Thyroid gland (tissue), 4 donors: ENCODE data around the gene FBXO2.

ENCODE experiments used
- POLR2A ChIP-seq, 2 donors: fragments of 450-650 bp; IDR thresholded peaks; one replicate each; pipeline ENCODE4 v1.6.1; 2017; ENCODE audit warnings: antibody characterized with exemption in 2 of 2, mild to moderate bottlenecking in 2 of 2, moderate library complexity in 1 of 2
- TF ChIP-seq, protein P1 (sequence below), 6 experiments: fragments of 200-600 bp in 3 of 6; fragments of 450-650 bp in 3 of 6; sonication (generic) in 3 of 6; IDR thresholded peaks; one replicate each; pipeline ENCODE4 v1.5.1; 2016 to 2019; ENCODE audit warnings: antibody characterized with exemption in 6 of 6, mild to moderate bottlenecking in 2 of 6, inconsistent platforms in 1 of 6, moderate library complexity in 1 of 6

DNA sequence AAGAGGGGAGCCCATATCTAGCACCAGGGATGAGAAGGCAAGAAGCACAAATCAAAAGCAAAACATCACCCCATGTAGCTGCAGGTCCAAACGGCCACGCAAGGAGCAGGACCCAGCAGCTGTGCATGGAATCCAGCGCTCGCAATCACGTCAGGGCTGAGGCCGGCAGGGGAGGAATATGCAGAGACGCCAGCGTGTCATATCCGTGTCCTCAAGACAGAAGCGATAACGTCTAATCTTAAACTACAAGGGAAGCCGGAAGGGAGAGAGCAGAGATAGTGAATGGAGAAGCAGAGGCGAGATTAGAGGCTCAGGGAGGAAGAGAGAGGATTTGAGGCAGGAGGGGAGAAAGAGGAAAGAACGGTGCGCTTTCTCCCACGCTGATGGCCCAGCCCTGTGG is 39.1 kb downstream of the FBXO2 start:
- TF ChIP-seq, protein P1, sequence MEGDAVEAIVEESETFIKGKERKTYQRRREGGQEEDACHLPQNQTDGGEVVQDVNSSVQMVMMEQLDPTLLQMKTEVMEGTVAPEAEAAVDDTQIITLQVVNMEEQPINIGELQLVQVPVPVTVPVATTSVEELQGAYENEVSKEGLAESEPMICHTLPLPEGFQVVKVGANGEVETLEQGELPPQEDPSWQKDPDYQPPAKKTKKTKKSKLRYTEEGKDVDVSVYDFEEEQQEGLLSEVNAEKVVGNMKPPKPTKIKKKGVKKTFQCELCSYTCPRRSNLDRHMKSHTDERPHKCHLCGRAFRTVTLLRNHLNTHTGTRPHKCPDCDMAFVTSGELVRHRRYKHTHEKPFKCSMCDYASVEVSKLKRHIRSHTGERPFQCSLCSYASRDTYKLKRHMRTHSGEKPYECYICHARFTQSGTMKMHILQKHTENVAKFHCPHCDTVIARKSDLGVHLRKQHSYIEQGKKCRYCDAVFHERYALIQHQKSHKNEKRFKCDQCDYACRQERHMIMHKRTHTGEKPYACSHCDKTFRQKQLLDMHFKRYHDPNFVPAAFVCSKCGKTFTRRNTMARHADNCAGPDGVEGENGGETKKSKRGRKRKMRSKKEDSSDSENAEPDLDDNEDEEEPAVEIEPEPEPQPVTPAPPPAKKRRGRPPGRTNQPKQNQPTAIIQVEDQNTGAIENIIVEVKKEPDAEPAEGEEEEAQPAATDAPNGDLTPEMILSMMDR (IDR thresholded peaks at IDR 0.05) = no peak
- no peak for TF ChIP-seq POLR2A (IDR thresholded peaks at IDR 0.05)
